ACC112 (cell line): Measurements from ENCODE around the gene HES3.

Experiments
- H2AFZ ChIP-seq: fragments of 200-600 bp; sonication (generic); one replicate; pipeline ENCODE4 v1.6.0; 2017; ENCODE audit warnings: antibody characterized with exemption, low read length; ENCODE audit not compliant: unreplicated experiment
- H3K27ac ChIP-seq: fragments of 200-600 bp; sonication (generic); 2 replicates; pipeline ENCODE4 v1.5.1; 2014; ENCODE audit warnings: low read depth, mild to moderate bottlenecking, antibody characterized with exemption, low read length, moderate library complexity
- H3K27me3 ChIP-seq: fragments of 200-600 bp; sonication (generic); 2 replicates; pipeline ENCODE4 v1.6.1; 2014; ENCODE audit warnings: mild to moderate bottlenecking, antibody characterized with exemption, low read length, moderate library complexity, mixed read lengths; ENCODE audit not compliant: insufficient read depth
- H3K36me3 ChIP-seq: fragments of 200-600 bp; sonication (generic); 2 replicates; pipeline ENCODE4 v1.6.1; 2016; ENCODE audit warnings: mild to moderate bottlenecking, antibody characterized with exemption, low read length, moderate library complexity, mixed read lengths; ENCODE audit not compliant: insufficient read depth
- H3K4me1 ChIP-seq: fragments of 200-600 bp; sonication (generic); one replicate; pipeline ENCODE4 v1.6.1; 2016; ENCODE audit warnings: low read length, mixed read lengths; ENCODE audit not compliant: insufficient read depth, unreplicated experiment, control insufficient read depth
- H3K4me3 ChIP-seq: fragments of 200-600 bp; sonication (generic); 2 replicates; pipeline ENCODE4 v1.5.1; 2014; ENCODE audit warnings: mild to moderate bottlenecking, low read depth, low read length
- H3K79me2 ChIP-seq: fragments of 200-600 bp; sonication (generic); one replicate; pipeline ENCODE4 v1.6.0; 2016; ENCODE audit warnings: low read length; ENCODE audit not compliant: control insufficient read depth, unreplicated experiment, insufficient read depth

HES3 gene

GRCh38 chr1:6267686-6268322 lies 23.8 kb downstream of the HES3 start:
- Histone ChIP-seq H3K36me3 (no peaks in the 10 kb centered on the region), H3K27me3 (no peaks in the 10 kb centered on the region), H2AFZ (no peak overlapping the region), H3K4me1 (peaks cover 13% of the 10 kb centered on the region), H3K79me2 (no peaks in the 10 kb centered on the region), H3K27ac (no peak overlapping the region), H3K4me3 (no peak overlapping the region)

DNA sequence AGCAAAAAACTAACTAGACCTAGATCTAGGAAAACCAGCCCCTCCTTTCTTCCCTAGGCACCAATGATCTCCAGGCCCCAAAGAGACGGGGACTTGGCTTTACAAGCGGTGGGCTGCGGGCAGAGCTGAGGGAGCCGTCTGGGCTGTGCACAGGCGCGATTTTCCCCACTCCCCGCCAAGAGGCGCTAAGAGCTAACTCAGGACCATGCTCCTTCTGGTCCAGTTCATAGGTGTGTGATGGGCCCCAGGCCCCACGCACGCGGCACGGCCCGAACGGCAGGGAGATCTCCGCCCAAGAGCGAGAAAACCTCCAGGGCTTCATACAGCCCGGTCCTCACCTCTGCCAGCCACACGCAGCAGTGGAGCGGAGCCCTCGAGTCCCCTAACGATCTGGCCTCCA lies 24.4 kb downstream of the HES3 start:
- H3K79me2 ChIP-seq, result no peaks in the 10 kb centered on the region
- no peak overlapping the region for H2AFZ ChIP-seq
- no peak overlapping the region for H3K4me3 ChIP-seq
- no peaks in the 10 kb centered on the region for H3K36me3 ChIP-seq
- peaks cover 17% of the 10 kb centered on the region for H3K4me1 ChIP-seq
- H3K27ac ChIP-seq, result no peak overlapping the region
- no peaks in the 10 kb centered on the region for H3K27me3 ChIP-seq

- H3K4me1 ChIP-seq, result peaks cover 20% of the 10 kb centered on the region
- no peaks in the 10 kb centered on the region for H3K27me3 ChIP-seq
- H3K4me3 ChIP-seq, result no peak overlapping the region
- no peaks in the 10 kb centered on the region for H3K36me3 ChIP-seq
- no peak overlapping the region for H2AFZ ChIP-seq
- no peak overlapping the region for H3K27ac ChIP-seq
- H3K79me2 ChIP-seq, result no peaks in the 10 kb centered on the region
Observed at GRCh38 chr1:6269296-6269695, 25.3 kb downstream of the HES3 start.

- H3K36me3 ChIP-seq, result no peaks in the 10 kb centered on the region
- no peaks in the 10 kb centered on the region for H3K27me3 ChIP-seq
- H3K27ac ChIP-seq, result no peak overlapping the region
- peaks cover 20% of the 10 kb centered on the region for H3K4me1 ChIP-seq
- H3K79me2 ChIP-seq, result no peaks in the 10 kb centered on the region
- H3K4me3 ChIP-seq, result no peak overlapping the region
- H2AFZ ChIP-seq, result no peak overlapping the region
Observed at GRCh38 chr1:6269720-6270400, 25.9 kb downstream of the HES3 start.

DNA sequence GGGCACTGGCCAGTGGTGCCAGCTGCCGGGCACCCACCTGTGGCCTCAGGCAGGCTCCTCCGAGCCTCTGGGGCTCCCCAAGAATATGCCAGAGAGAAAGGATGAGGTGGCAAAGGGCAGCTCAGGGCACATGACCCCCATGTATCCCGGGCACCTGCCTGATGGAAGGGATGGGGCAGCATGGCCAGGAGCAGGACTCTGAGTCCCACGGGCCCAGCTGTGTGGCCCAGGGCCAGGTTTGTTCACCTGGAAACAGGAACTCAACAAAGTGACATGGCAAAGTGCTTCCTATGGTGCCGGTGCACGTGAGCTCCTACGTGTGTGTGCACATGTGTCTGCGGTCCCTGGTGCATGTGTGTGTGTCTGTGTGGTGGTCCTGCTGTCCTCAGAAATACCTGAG lies 26.4 kb downstream of the HES3 start:
- H2AFZ ChIP-seq, result no peak overlapping the region
- no peaks in the 10 kb centered on the region for H3K27me3 ChIP-seq
- H3K36me3 ChIP-seq, result no peaks in the 10 kb centered on the region
- no peaks in the 10 kb centered on the region for H3K79me2 ChIP-seq
- no peak overlapping the region for H3K4me3 ChIP-seq
- no peak overlapping the region for H3K27ac ChIP-seq
- peaks cover 20% of the 10 kb centered on the region for H3K4me1 ChIP-seq

GRCh38 chr1:6271006-6271405 lies 27.0 kb downstream of the HES3 start:
- Histone ChIP-seq H3K4me3 (no peak overlapping the region), H3K27ac (no peak overlapping the region), H3K27me3 (no peaks in the 10 kb centered on the region), H3K4me1 (peaks cover 23% of the 10 kb centered on the region), H3K79me2 (no peaks in the 10 kb centered on the region), H2AFZ (no peak overlapping the region), H3K36me3 (no peaks in the 10 kb centered on the region)

GRCh38 chr1:6271554-6271953 lies 27.6 kb downstream of the HES3 start:
- Histone ChIP-seq H3K36me3 (no peaks in the 10 kb centered on the region), H2AFZ (no peak overlapping the region), H3K4me1 (peaks cover 28% of the 10 kb centered on the region), H3K27me3 (no peaks in the 10 kb centered on the region), H3K79me2 (no peaks in the 10 kb centered on the region), H3K27ac (no peak overlapping the region), H3K4me3 (no peak overlapping the region)

- no peaks in the 10 kb centered on the region for H3K36me3 ChIP-seq
- H3K4me1 ChIP-seq, result peaks cover 28% of the 10 kb centered on the region
- no peaks in the 10 kb centered on the region for H3K79me2 ChIP-seq
- H2AFZ ChIP-seq, result no peak overlapping the region
- no peak overlapping the region for H3K27ac ChIP-seq
- H3K4me3 ChIP-seq, result no peak overlapping the region
- no peaks in the 10 kb centered on the region for H3K27me3 ChIP-seq
Observed at GRCh38 chr1:6272452-6272851, 28.5 kb downstream of the HES3 start.

GRCh38 chr1:6272868-6273267 lies 28.9 kb downstream of the HES3 start:
- H3K79me2 ChIP-seq, result no peaks in the 10 kb centered on the region
- H2AFZ ChIP-seq, result no peak overlapping the region
- no peaks in the 10 kb centered on the region for H3K36me3 ChIP-seq
- no peaks in the 10 kb centered on the region for H3K27me3 ChIP-seq
- H3K27ac ChIP-seq, result no peak overlapping the region
- no peak overlapping the region for H3K4me3 ChIP-seq
- peaks cover 24% of the 10 kb centered on the region for H3K4me1 ChIP-seq

DNA sequence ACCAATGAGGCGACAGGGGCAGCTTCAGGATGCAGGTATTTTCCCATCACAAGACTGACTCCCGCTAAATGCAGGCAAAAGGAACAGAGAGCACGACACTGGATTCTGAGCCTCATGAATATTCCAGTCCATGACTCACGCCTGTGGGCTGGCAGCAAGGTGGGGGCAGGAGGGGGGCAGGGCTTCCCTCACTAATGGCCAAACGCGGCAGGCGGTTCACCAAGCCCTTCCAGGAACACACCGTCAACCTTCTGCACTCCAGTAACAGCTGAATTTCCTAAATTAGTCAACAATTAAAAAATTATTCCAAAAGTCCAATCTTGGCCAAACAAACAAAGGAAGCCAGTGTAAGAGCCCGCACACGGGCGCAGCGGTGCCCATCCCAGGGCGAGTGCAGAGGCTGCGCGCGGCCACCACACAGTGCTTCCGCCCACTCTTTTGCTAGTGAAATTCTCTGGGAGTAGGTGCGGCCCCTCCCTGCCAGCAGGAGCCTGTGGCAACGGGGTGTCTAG lies 29.5 kb downstream of the HES3 start:
- H3K27ac ChIP-seq, result no peak overlapping the region
- H3K4me3 ChIP-seq, result no peak overlapping the region
- H3K79me2 ChIP-seq, result no peaks in the 10 kb centered on the region
- H3K36me3 ChIP-seq, result no peaks in the 10 kb centered on the region
- H3K4me1 ChIP-seq, result peaks cover 19% of the 10 kb centered on the region
- H2AFZ ChIP-seq, result no peak overlapping the region
- H3K27me3 ChIP-seq, result no peaks in the 10 kb centered on the region

- Histone ChIP-seq H3K27ac (no peak overlapping the region), H3K79me2 (no peaks in the 10 kb centered on the region), H3K4me3 (no peak overlapping the region), H3K4me1 (peaks cover 17% of the 10 kb centered on the region), H3K27me3 (no peaks in the 10 kb centered on the region), H2AFZ (no peak overlapping the region), H3K36me3 (no peaks in the 10 kb centered on the region)
Observed at GRCh38 chr1:6274102-6274501, 30.1 kb downstream of the HES3 start.
